Right atrium auricular region (tissue), 2 donors: Measurements from ENCODE around the gene FARS2. TPM values are rescaled to one million over a fixed set of nuclear protein-coding genes. Genes with fewer than 3 reads are reported as not detected.

ENCODE experiments used
- DNase-seq: peaks from one replicate; pipeline ENCODE4 v3.0.0-alpha.2; 2019; ENCODE audit warnings: low spot score
- H3K27ac ChIP-seq, 2 donors: fragments of 200-600 bp; sonication (generic); 1 replicate in 1 of 2; 2 replicates in 1 of 2; pipeline ENCODE4 v1.5.1; 2016 to 2019
- H3K27me3 ChIP-seq, 2 donors: fragments of 200-600 bp; sonication (generic); one replicate each; pipeline versions ENCODE4 v1.5.1 to v1.6.0; 2017 to 2019
- H3K36me3 ChIP-seq: fragments of 200-600 bp; sonication (generic); one replicate; pipeline ENCODE4 v1.5.1; 2016
- H3K4me1 ChIP-seq, 2 donors: fragments of 200-600 bp; sonication (generic); one replicate each; pipeline versions ENCODE4 v1.5.1 to v1.6.0; 2017 to 2019
- H3K4me3 ChIP-seq, 2 donors: fragments of 200-600 bp; sonication (generic); 1 replicate in 1 of 2; 2 replicates in 1 of 2; pipeline ENCODE4 v1.5.1; 2017 to 2019; ENCODE audit warnings: mild to moderate bottlenecking in 1 of 2, moderate library complexity in 1 of 2
- H3K9me3 ChIP-seq, 2 donors: fragments of 200-600 bp; sonication (generic); one replicate each; pipeline ENCODE4 v1.5.1; 2019
- total RNA-seq, 2 donors: library from RNA; depleted of rRNA; stranded (reverse); fragments of >200 nt; gene quantifications; one replicate each; pipeline ENCODE4 v1.1.0, GENCODE V29; 2016
- TF ChIP-seq, protein P1 (sequence below), 2 donors: fragments of 200-600 bp; sonication (generic); IDR thresholded peaks; one replicate each; pipeline ENCODE4 v1.5.1; 2019; ENCODE audit warnings: antibody characterized with exemption in 2 of 2

FARS2 gene
- 10 to 100 TPM in 1 of 2 donors, 1 to 10 TPM in 1; 9.4 to 15.0 TPM for total RNA-seq

DNA sequence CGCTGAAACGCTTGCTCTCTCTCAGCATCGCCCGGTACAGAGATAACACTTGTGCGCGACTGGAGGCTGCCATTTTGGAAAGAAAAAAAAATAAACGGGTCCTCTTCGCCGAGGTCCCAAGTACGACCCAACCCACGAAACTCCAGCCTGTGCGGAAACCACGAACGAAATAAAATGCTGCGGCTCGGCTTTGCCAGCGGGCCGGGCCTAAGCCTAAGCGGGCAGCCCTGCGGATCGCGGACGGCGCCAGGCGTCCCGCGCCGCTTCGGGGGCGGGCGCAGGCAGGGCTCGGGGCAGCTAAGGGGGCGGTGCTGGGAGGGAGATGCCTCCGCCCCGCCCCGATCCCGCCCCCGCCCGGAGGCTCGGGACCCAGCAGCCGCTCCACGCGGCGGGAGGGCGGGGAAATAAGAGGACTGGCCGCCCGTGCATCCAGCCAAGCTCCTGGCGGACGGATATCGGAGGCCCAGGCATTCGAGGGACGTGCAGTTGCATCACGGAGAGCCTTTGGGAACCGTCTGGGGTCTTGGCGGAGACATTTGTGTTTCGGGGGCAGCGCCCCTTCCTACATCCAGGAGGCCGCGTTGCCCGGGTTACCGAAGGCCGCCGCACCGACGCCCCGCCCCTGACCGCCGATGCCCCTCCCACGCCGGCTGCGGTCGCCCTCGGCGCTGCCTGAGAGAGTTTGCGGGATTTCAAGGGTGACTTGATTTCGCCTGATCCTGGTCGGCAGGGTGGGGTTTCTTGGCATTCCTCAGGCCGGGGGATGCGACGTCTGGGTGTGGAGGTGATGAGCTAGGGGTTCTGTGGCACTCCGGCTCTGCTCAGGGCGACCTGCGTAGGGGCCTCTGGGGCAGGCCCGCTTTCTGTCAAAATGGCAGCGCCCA is at the start of gene FARS2, which contains the start of gene LYRM4:
TSS of gene FARS2 (plus strand) at position 853 of the 884 bp plus-strand sequence.
TSS of gene LYRM4 (minus strand) at position 290 of the 884 bp plus-strand sequence. CDS start at position 73, 217 bp downstream.
- Histone ChIP-seq H3K27me3 (no peaks in the 10 kb centered on the region), H3K4me3 (peak within 1 kb of the TSS; percentile 79 to 96), H3K36me3 (no peaks in the 10 kb centered on the region), H3K27ac (peak within 1 kb of the TSS; percentile 93 to 96), H3K4me1 (peaks cover 0 to 21% of the 10 kb centered on the region in 2 donors), H3K9me3 (no peaks in the 10 kb centered on the region)
- TF ChIP-seq, protein P1, sequence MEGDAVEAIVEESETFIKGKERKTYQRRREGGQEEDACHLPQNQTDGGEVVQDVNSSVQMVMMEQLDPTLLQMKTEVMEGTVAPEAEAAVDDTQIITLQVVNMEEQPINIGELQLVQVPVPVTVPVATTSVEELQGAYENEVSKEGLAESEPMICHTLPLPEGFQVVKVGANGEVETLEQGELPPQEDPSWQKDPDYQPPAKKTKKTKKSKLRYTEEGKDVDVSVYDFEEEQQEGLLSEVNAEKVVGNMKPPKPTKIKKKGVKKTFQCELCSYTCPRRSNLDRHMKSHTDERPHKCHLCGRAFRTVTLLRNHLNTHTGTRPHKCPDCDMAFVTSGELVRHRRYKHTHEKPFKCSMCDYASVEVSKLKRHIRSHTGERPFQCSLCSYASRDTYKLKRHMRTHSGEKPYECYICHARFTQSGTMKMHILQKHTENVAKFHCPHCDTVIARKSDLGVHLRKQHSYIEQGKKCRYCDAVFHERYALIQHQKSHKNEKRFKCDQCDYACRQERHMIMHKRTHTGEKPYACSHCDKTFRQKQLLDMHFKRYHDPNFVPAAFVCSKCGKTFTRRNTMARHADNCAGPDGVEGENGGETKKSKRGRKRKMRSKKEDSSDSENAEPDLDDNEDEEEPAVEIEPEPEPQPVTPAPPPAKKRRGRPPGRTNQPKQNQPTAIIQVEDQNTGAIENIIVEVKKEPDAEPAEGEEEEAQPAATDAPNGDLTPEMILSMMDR (IDR thresholded peaks at IDR 0.05) = peak in 1 of 2 donors; percentile 14
- DNase-seq = peak; percentile 72

GRCh38 chr6:5213836-5214235 is 47.5 kb upstream of the FARS2 start:
- Histone ChIP-seq H3K9me3 (no peaks in the 10 kb centered on the region), H3K27ac (peak overlapping the region in 1 of 2 donors; percentile 19), H3K4me1 (peaks cover 0 to 20% of the 10 kb centered on the region in 2 donors), H3K27me3 (no peaks in the 10 kb centered on the region), H3K36me3 (no peaks in the 10 kb centered on the region), H3K4me3 (no peak overlapping the region)
- no peak for DNase-seq
- TF ChIP-seq, protein P1 (IDR thresholded peaks at IDR 0.05) = peak in 1 of 2 donors; percentile 51

GRCh38 chr6:5214570-5215052 is 46.7 kb upstream of the FARS2 start:
- Histone ChIP-seq H3K27ac (no peak overlapping the region), H3K36me3 (no peaks in the 10 kb centered on the region), H3K4me3 (no peak overlapping the region), H3K9me3 (no peaks in the 10 kb centered on the region), H3K27me3 (no peaks in the 10 kb centered on the region), H3K4me1 (peaks cover 0 to 20% of the 10 kb centered on the region in 2 donors)
- TF ChIP-seq, protein P1 (IDR thresholded peaks at IDR 0.05) = peak; percentile 63 to 81
- no peak for DNase-seq

DNA sequence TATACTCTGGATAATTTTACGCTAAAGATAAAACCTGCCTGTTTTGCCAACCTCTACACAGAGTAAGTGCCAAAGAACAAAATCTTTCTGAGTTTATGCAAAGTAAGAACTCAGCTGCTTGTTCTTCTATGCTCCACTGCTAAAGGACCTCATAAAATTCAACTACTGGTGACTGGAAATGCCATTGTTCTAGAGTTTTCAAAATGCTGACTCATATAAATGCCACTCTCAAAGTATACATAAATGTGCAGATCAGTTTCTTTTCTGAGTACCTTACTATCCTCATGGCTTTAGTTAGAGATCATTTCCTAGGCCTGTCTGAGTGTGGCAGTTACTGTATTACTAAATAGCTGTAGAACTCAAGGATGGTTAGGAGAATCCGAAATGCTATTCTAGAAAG is 46.2 kb upstream of the FARS2 start:
- H3K27ac ChIP-seq = no peak overlapping the region
- no peaks in the 10 kb centered on the region for H3K9me3 ChIP-seq
- H3K4me1 ChIP-seq = peaks cover 0 to 20% of the 10 kb centered on the region in 2 donors
- H3K36me3 ChIP-seq = no peaks in the 10 kb centered on the region
- no peaks in the 10 kb centered on the region for H3K27me3 ChIP-seq
- TF ChIP-seq, protein P1 (IDR thresholded peaks at IDR 0.05) = no peak
- no peak overlapping the region for H3K4me3 ChIP-seq
- DNase-seq = no peak

- no peaks in the 10 kb centered on the region for H3K9me3 ChIP-seq
- H3K27ac ChIP-seq = no peak overlapping the region
- H3K36me3 ChIP-seq = no peaks in the 10 kb centered on the region
- H3K4me3 ChIP-seq = no peak overlapping the region
- no peak for DNase-seq
- peaks cover 0 to 20% of the 10 kb centered on the region in 2 donors for H3K4me1 ChIP-seq
- H3K27me3 ChIP-seq = no peaks in the 10 kb centered on the region
- TF ChIP-seq, protein P1 (IDR thresholded peaks at IDR 0.05) = no peak
Observed at GRCh38 chr6:5215799-5216198, 45.5 kb upstream of the FARS2 start.
